IMR-90 (cell line): Measurements from ENCODE around the gene R3HDM2. TPM values are rescaled to one million over a fixed set of nuclear protein-coding genes. Genes with fewer than 3 reads are reported as not detected.

ENCODE experiments used
- ATAC-seq: fragments of 200-7000 bp; cut with Tn5 transposase; 2 replicates; pipeline ENCODE4 v1.9.1; 2020; ENCODE audit warnings: low read depth, mild to moderate bottlenecking, moderate library complexity
- BruUV-seq: library from RNA; stranded (reverse); fragments of 400-500 nt; replicated peaks from 2 replicates; lab custom pipeline; 2021; lab: Mats Ljungman, UMichigan
- CTCF ChIA-PET: fragments of 300-600 bp; formaldehyde crosslinking; extraction: SDS; loops from one replicate; lab custom pipeline; 2021; ENCODE audit warnings: antibody characterized with exemption; lab: Yijun Ruan, JAX
- POLR2A ChIA-PET: fragments of 300-600 bp; sonication (Branson Sonifier 250); formaldehyde crosslinking; loops from one replicate; lab custom pipeline; 2022; ENCODE audit warnings: antibody characterized with exemption; ENCODE audit not compliant: unreplicated experiment; lab: Charles Lee
- DNase-seq: peaks from one replicate; pipeline ENCODE4 v3.0.0; 2013
- H2AFZ ChIP-seq: replicated peaks from 2 replicates; pipeline ENCODE3; 2013; ENCODE audit warnings: low read length, mild to moderate bottlenecking; ENCODE audit not compliant: poor library complexity
- H2AK5ac ChIP-seq: 2 replicates; pipeline ENCODE4 v1.6.1; 2013; ENCODE audit warnings: low read depth, low read length, inconsistent platforms
- H2AK9ac ChIP-seq: replicated peaks from 2 replicates; pipeline ENCODE3; 2013; ENCODE audit warnings: mild to moderate bottlenecking, low read depth, low read length, moderate library complexity; ENCODE audit not compliant: poor library complexity
- H2BK120ac ChIP-seq: 2 replicates; pipeline ENCODE4 v1.6.1; 2013; ENCODE audit warnings: low read depth, low read length, inconsistent platforms
- H2BK15ac ChIP-seq: 3 replicates; pipeline ENCODE4 v1.6.1; 2013; ENCODE audit warnings: low read depth, low read length, inconsistent platforms
- H2BK20ac ChIP-seq: 2 replicates; pipeline ENCODE4 v1.6.1; 2013; ENCODE audit warnings: low read depth, mild to moderate bottlenecking, inconsistent platforms, low read length, moderate library complexity
- H2BK5ac ChIP-seq: 2 replicates; pipeline ENCODE4 v1.6.1; 2013; ENCODE audit warnings: mild to moderate bottlenecking, low read depth, low read length, inconsistent platforms; ENCODE audit not compliant: poor library complexity, severe bottlenecking
- H3K14ac ChIP-seq: replicated peaks from 2 replicates; pipeline ENCODE4 v1.6.1; 2013; ENCODE audit warnings: low read depth, low read length, inconsistent platforms
- H3K18ac ChIP-seq: 2 replicates; pipeline ENCODE4 v1.6.1; 2013; ENCODE audit warnings: low read depth, low read length, control low read depth
- H3K23ac ChIP-seq: 2 replicates; pipeline ENCODE4 v1.6.1; 2013; ENCODE audit warnings: low read depth, low read length, inconsistent platforms
- H3K27ac ChIP-seq: 2 replicates; pipeline ENCODE4 v1.5.1; 2013; ENCODE audit warnings: mild to moderate bottlenecking, control low read depth, low read length; ENCODE audit not compliant: insufficient read depth
- H3K27me3 ChIP-seq: 2 replicates; pipeline ENCODE4 v1.6.1; 2013; ENCODE audit warnings: low read length; ENCODE audit not compliant: control insufficient read depth, insufficient read depth
- H3K36me3 ChIP-seq: 2 replicates; pipeline ENCODE4 v1.6.1; 2013; ENCODE audit warnings: low read length, mixed read lengths; ENCODE audit not compliant: control insufficient read depth, insufficient read depth
- H3K4ac ChIP-seq: 2 replicates; pipeline ENCODE4 v1.6.1; 2013; ENCODE audit warnings: low read depth, low read length, inconsistent platforms
- H3K4me1 ChIP-seq: 2 replicates; pipeline ENCODE4 v1.6.1; 2013; ENCODE audit warnings: low read length, mixed read lengths; ENCODE audit not compliant: control insufficient read depth, insufficient read depth
- H3K4me2 ChIP-seq: 2 replicates; pipeline ENCODE4 v1.6.1; 2013; ENCODE audit warnings: low read depth, mild to moderate bottlenecking, control low read depth, low read length, moderate library complexity
- H3K4me3 ChIP-seq: 2 replicates; pipeline ENCODE4 v1.5.1; 2013; ENCODE audit warnings: low read depth, mild to moderate bottlenecking, control low read depth, low read length, moderate library complexity; ENCODE audit not compliant: insufficient read depth
- H3K56ac ChIP-seq: 2 replicates; pipeline ENCODE4 v1.6.1; 2013; ENCODE audit warnings: low read length, inconsistent platforms; ENCODE audit not compliant: insufficient read depth; ENCODE audit errors: extremely low read depth
- H3K79me1 ChIP-seq, 2 experiments: 2 replicates each; pipeline ENCODE4 v1.6.1; 2013; ENCODE audit warnings: low read length in 2 of 2, inconsistent platforms in 1 of 2, low read depth in 1 of 2
- H3K9ac ChIP-seq: 2 replicates; pipeline ENCODE4 v1.6.1; 2013; ENCODE audit warnings: low read depth, low read length, control low read depth
- H3K9me1 ChIP-seq: 2 replicates; pipeline ENCODE4 v1.6.1; 2013; ENCODE audit warnings: low read length, inconsistent platforms; ENCODE audit not compliant: insufficient read depth
- H3K9me3 ChIP-seq: 2 replicates; pipeline ENCODE4 v1.6.1; 2013; ENCODE audit warnings: low read length; ENCODE audit not compliant: control insufficient read depth, insufficient read depth
- H4K20me1 ChIP-seq: 2 replicates; pipeline ENCODE4 v1.6.1; 2013; ENCODE audit warnings: low read length, inconsistent platforms; ENCODE audit not compliant: insufficient read depth
- H4K5ac ChIP-seq: 2 replicates; pipeline ENCODE4 v1.6.1; 2013; ENCODE audit warnings: mild to moderate bottlenecking, low read depth, low read length, control low read depth
- H4K8ac ChIP-seq, 2 experiments: 2 replicates each; pipeline ENCODE4 v1.6.1; 2013; ENCODE audit warnings: low read depth in 2 of 2, low read length in 2 of 2, control low read depth in 1 of 2, inconsistent platforms in 1 of 2
- H4K91ac ChIP-seq: 2 replicates; pipeline ENCODE4 v1.6.1; 2013; ENCODE audit warnings: low read depth, low read length, inconsistent platforms; ENCODE audit not compliant: insufficient read depth
- CHD1 ChIP-seq: IDR thresholded peaks from 2 replicates; pipeline ENCODE4 v1.6.1; 2012; ENCODE audit warnings: low read depth, low read length, improper control_type of control experiment
- FOS ChIP-seq: fragments of 150-350 bp; IDR thresholded peaks from 2 replicates; pipeline ENCODE4 v1.6.1; 2016; ENCODE audit warnings: low read depth, low read length
- MAFK ChIP-seq: IDR thresholded peaks from 2 replicates; pipeline ENCODE4 v1.6.1; 2012; ENCODE audit warnings: low read depth, low read length, improper control_type of control experiment
- MAZ ChIP-seq: IDR thresholded peaks from 2 replicates; pipeline ENCODE4 v1.6.1; 2012; ENCODE audit warnings: low read depth, mild to moderate bottlenecking, low read length, improper control_type of control experiment, moderate library complexity, borderline replicate concordance
- MXI1 ChIP-seq: IDR thresholded peaks from 2 replicates; pipeline ENCODE4 v1.6.1; 2012; ENCODE audit warnings: low read depth, mild to moderate bottlenecking, low read length, moderate library complexity, borderline replicate concordance
- POLR2A ChIP-seq: IDR thresholded peaks from 2 replicates; pipeline ENCODE4 v1.6.1; 2012; ENCODE audit warnings: mild to moderate bottlenecking, low read depth, low read length
- RAD21 ChIP-seq: IDR thresholded peaks from 2 replicates; pipeline ENCODE4 v1.6.1; 2012; ENCODE audit warnings: low read length, improper control_type of control experiment
- RCOR1 ChIP-seq: IDR thresholded peaks from 2 replicates; pipeline ENCODE4 v1.6.1; 2012; ENCODE audit warnings: mild to moderate bottlenecking, low read length, improper control_type of control experiment; ENCODE audit not compliant: insufficient replicate concordance
- SMC3 ChIP-seq: fragments of 150-350 bp; IDR thresholded peaks from 2 replicates; pipeline ENCODE4 v1.6.1; 2016; ENCODE audit warnings: low read depth, mild to moderate bottlenecking, antibody characterized with exemption, low read length, moderate library complexity
- WGBS, 2 experiments: methylation state at CpG; one replicate each; pipeline versions ENCODE4 v1.1.5 to v1.1.7; 2013; ENCODE audit warnings: missing lambda C conversion rate in 2 of 2; ENCODE audit not compliant: insufficient read length in 1 of 2; ENCODE audit errors: extremely low coverage in 2 of 2; 5-methylcytosine and 5-hydroxymethylcytosine counted together
- dilution Hi-C: fragments of 300-500 bp; cut with HindIII; formaldehyde crosslinking; loops from one replicate; pipeline ENCODE4 v1.14.3; 2018; ENCODE audit warnings: low sequenced_read_pairs; ENCODE audit not compliant: unreplicated experiment
- in situ Hi-C: fragments of 300-500 bp; cut with MboI; formaldehyde crosslinking; loops from 3 replicates; pipeline ENCODE4 v1.14.3; 2019; ENCODE audit warnings: low sequenced_read_pairs, inconsistent platforms, mixed read lengths
- intact Hi-C: fragments of 100-400 bp; cut with micrococcal nuclease; formaldehyde crosslinking; loops from 2 replicates; pipeline ENCODE4 v1.10.0; 2022
- polyA plus RNA-seq, 3 experiments: library from polyadenylated mRNA; depleted of rRNA; stranded (reverse); fragments of >200 nt; gene quantifications; 2 replicates each; pipeline ENCODE4 v1.2.3, GENCODE V29; 2012; ENCODE audit warnings: low replicate concordance in 1 of 3
- total RNA-seq: library from RNA; depleted of rRNA; stranded (reverse); fragments of >200 nt; gene quantifications from 2 replicates; pipeline ENCODE4 v1.2.3, GENCODE V29; 2012
- TF ChIP-seq, protein P1 (sequence below): fragments of 150-350 bp; IDR thresholded peaks from 2 replicates; pipeline ENCODE4 v1.6.1; 2017; ENCODE audit warnings: mild to moderate bottlenecking, antibody characterized with exemption, low read length, low read depth
- TF ChIP-seq, protein P2 (sequence below): fragments of 150-350 bp; IDR thresholded peaks from 2 replicates; pipeline ENCODE4 v1.6.1; 2016; ENCODE audit warnings: low read depth, mild to moderate bottlenecking, low read length, moderate library complexity, borderline replicate concordance

The R3HDM2 gene
- total and polyA plus RNA-seq, 2 of the 4 experiments (the other 2 are of a cell fraction), result 7.5 to 28.4 TPM

DNA sequence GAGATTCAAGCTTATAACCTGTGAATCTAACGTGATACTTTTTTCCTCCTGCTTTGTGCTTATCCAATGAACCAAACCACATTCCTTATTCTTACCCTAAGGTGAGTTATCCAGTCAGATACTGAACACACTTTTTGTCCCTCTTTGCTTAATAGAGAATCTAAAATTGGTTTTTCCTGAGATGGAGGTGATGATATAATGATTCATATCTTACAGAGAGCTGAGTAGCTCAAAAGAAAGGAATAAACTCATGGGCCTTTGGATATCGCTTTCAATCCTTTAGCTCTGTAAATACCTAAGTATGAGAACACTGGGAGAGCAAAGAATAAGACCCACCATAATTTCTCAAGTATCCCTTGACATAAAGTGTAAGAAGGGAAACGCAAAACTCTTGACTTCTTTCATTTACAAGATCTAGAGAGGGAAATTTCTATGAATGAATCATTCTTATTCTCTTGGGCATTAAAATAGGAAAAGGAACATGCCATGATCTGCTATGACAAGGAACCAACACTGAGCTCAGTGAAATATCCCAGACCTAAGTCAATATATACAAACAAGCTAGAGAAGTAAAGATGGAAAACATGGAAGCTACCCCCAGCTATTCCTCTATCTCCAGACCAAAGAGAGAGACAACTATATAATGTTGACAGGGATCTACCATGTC, 98.1 kb downstream of the R3HDM2 start:
- no peak overlapping the region for H3K23ac ChIP-seq
- H2AFZ ChIP-seq, result no peak overlapping the region
- BruUV-seq, result no TSS peak
- H4K5ac ChIP-seq, result no peak overlapping the region
- H3K14ac ChIP-seq, result no peak overlapping the region
- no peak overlapping the region for H2AK9ac ChIP-seq
- no peak overlapping the region for H3K4me2 ChIP-seq
- no peak for TF ChIP-seq POLR2A
- TF ChIP-seq, protein P1, sequence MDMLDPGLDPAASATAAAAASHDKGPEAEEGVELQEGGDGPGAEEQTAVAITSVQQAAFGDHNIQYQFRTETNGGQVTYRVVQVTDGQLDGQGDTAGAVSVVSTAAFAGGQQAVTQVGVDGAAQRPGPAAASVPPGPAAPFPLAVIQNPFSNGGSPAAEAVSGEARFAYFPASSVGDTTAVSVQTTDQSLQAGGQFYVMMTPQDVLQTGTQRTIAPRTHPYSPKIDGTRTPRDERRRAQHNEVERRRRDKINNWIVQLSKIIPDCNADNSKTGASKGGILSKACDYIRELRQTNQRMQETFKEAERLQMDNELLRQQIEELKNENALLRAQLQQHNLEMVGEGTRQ, result no peak
- TF ChIP-seq SMC3, result no peak
- no peak for TF ChIP-seq CHD1
- no peak for TF ChIP-seq RCOR1
- TF ChIP-seq, protein P2, sequence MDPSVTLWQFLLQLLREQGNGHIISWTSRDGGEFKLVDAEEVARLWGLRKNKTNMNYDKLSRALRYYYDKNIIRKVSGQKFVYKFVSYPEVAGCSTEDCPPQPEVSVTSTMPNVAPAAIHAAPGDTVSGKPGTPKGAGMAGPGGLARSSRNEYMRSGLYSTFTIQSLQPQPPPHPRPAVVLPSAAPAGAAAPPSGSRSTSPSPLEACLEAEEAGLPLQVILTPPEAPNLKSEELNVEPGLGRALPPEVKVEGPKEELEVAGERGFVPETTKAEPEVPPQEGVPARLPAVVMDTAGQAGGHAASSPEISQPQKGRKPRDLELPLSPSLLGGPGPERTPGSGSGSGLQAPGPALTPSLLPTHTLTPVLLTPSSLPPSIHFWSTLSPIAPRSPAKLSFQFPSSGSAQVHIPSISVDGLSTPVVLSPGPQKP, result no peak
- TF ChIP-seq FOS, result no peak
- TF ChIP-seq MAZ, result no peak
- TF ChIP-seq RAD21, result no peak
- TF ChIP-seq MAFK, result no peak
- no peak for TF ChIP-seq MXI1
- H3K56ac ChIP-seq, result no peak overlapping the region
- H3K4ac ChIP-seq, result no peak overlapping the region
- H4K8ac ChIP-seq, result no peak overlapping the region
- no peaks in the 10 kb centered on the region for H3K9me3 ChIP-seq
- no peak overlapping the region for H2BK5ac ChIP-seq
- dilution Hi-C loops (no loop called here), intact Hi-C loops (no loop called here), in situ Hi-C loops (no loop called here)
- no peak overlapping the region for H3K4me3 ChIP-seq
- 0 out of 2 replicates have a peak, but pooled peaks cover 4% of the 10 kb centered on the region for H3K9me1 ChIP-seq
- no peak overlapping the region for H2BK20ac ChIP-seq
- H3K27me3 ChIP-seq, result no peaks in the 10 kb centered on the region
- H3K4me1 ChIP-seq, result no peaks in the 10 kb centered on the region
- WGBS, 2 experiments, result 100% methylated on average over 1 of the region's 3 CpGs; no CpG with 5 or more reads in 1 of the 2 experiments
- no peak overlapping the region for H2BK120ac ChIP-seq
- no peak overlapping the region for H3K18ac ChIP-seq
- peaks cover 0 to 16% of the 10 kb centered on the region in 2 experiments; a peak in 2 of 4 replicates for H3K79me1 ChIP-seq
- no peak overlapping the region for H3K9ac ChIP-seq
- no peak overlapping the region for H4K91ac ChIP-seq
- ChIA-PET POLR2A (interaction anchor here (0.6 kb wide), 1 partner anchor 564 kb away, joined by 6 read pairs; no protein-coding TSS in a partner anchor), CTCF (interaction anchor here (0.6 kb wide), 1 partner anchor 17 kb away, joined by 4 read pairs; no protein-coding TSS in a partner anchor)
- H3K27ac ChIP-seq, result no peak overlapping the region
- DNase-seq, result peak; percentile 25
- H2BK15ac ChIP-seq, result no peak overlapping the region
- no peak overlapping the region for H2AK5ac ChIP-seq
- H4K20me1 ChIP-seq, result no peaks in the 10 kb centered on the region
- peak; percentile 37; the same call in 1 of the 2 replicates for ATAC-seq
- no peaks in the 10 kb centered on the region for H3K36me3 ChIP-seq
